H1 (cell line): ENCODE results near the gene SURF4. TPM values are rescaled to one million over a fixed set of nuclear protein-coding genes. Genes with fewer than 3 reads are reported as not detected.

Experiments
- CTCF ChIA-PET: fragments of 300-600 bp; sonication (Branson Sonifier 250); formaldehyde crosslinking; loops from one replicate; lab custom pipeline; 2021; ENCODE audit not compliant: partially characterized antibody; lab: Charles Lee
- POLR2A ChIA-PET: fragments of 300-600 bp; sonication (Branson Sonifier 250); formaldehyde crosslinking; loops from one replicate; lab custom pipeline; 2021; ENCODE audit warnings: inconsistent platforms; ENCODE audit not compliant: partially characterized antibody; lab: Charles Lee
- DNase-seq, 2 experiments: peaks; one replicate each; pipeline versions ENCODE4 v3.0.0 to v3.0.0-alpha.2; 2010 to 2022; ENCODE audit warnings: low spot score in 2 of 2, low read depth in 1 of 2, mixed read lengths in 1 of 2
- FAIRE-seq: peaks from 2 replicates; lab custom pipeline; 2011; peaks lifted over from hg19 to GRCh38; lab: Jason Lieb, UNC
- H2AFZ ChIP-seq: 2 replicates; pipeline ENCODE4 v1.8.1; 2012; ENCODE audit warnings: low read length, inconsistent platforms
- H2AK5ac ChIP-seq: 2 replicates; pipeline ENCODE4 v1.6.1; 2013; ENCODE audit warnings: low read depth, low read length
- H2BK120ac ChIP-seq: replicated peaks from 2 replicates; pipeline ENCODE3; 2013; ENCODE audit warnings: low read depth, low read length, inconsistent platforms
- H2BK12ac ChIP-seq: 2 replicates; pipeline ENCODE4 v1.6.1; 2013; ENCODE audit warnings: low read depth, low read length
- H2BK15ac ChIP-seq: 2 replicates; pipeline ENCODE4 v1.6.1; 2013; ENCODE audit warnings: low read length
- H2BK20ac ChIP-seq: 2 replicates; pipeline ENCODE4 v1.6.1; 2013; ENCODE audit warnings: low read length
- H2BK5ac ChIP-seq: 2 replicates; pipeline ENCODE4 v1.6.1; 2013; ENCODE audit warnings: low read depth, low read length
- H3K14ac ChIP-seq: 2 replicates; pipeline ENCODE4 v1.6.1; 2013; ENCODE audit warnings: inconsistent platforms; ENCODE audit not compliant: insufficient read length
- H3K18ac ChIP-seq: 2 replicates; pipeline ENCODE4 v1.6.1; 2013; ENCODE audit warnings: low read length; ENCODE audit errors: extremely low read depth
- H3K23ac ChIP-seq: 2 replicates; pipeline ENCODE4 v1.6.1; 2013; ENCODE audit warnings: inconsistent platforms; ENCODE audit not compliant: insufficient read length
- H3K23me2 ChIP-seq: 2 replicates; pipeline ENCODE4 v1.6.1; 2013; ENCODE audit warnings: low read depth, low read length
- H3K27ac ChIP-seq: 2 replicates; pipeline ENCODE4 v1.6.1; 2011; ENCODE audit warnings: low read depth, low read length, inconsistent platforms
- H3K27me3 ChIP-seq, 4 experiments: replicated peaks in 1 of 4; 1 replicate in 1 of 4; 2 replicates in 3 of 4; pipeline versions ENCODE4 v1.6.1 to v1.8.1; 2011 to 2013; ENCODE audit warnings: low read length in 3 of 4, mild to moderate bottlenecking in 3 of 4, inconsistent platforms in 2 of 4, mixed read lengths in 2 of 4, moderate library complexity in 1 of 4; ENCODE audit not compliant: control insufficient read depth in 3 of 4, insufficient read depth in 3 of 4; ENCODE audit errors: extremely low read depth in 1 of 4
- H3K36me3 ChIP-seq, 4 experiments: 2 replicates each; pipeline versions ENCODE4 v1.6.1 to v1.8.1; 2011 to 2013; ENCODE audit warnings: mild to moderate bottlenecking in 4 of 4, low read length in 3 of 4, moderate library complexity in 2 of 4, control low read depth in 1 of 4, inconsistent platforms in 1 of 4; ENCODE audit not compliant: insufficient read depth in 4 of 4, control insufficient read depth in 2 of 4
- H3K4ac ChIP-seq: replicated peaks from 2 replicates; pipeline ENCODE3; 2013; ENCODE audit warnings: low read length, low read depth, mixed read lengths, inconsistent platforms; ENCODE audit not compliant: insufficient read length
- H3K4me1 ChIP-seq, 4 experiments: replicated peaks in 1 of 4; 1 replicate in 1 of 4; 2 replicates in 3 of 4; pipeline versions ENCODE4 v1.6.1 to v1.8.1; 2011 to 2013; ENCODE audit warnings: low read length in 3 of 4, inconsistent platforms in 2 of 4, mixed read lengths in 1 of 4; ENCODE audit not compliant: insufficient read depth in 4 of 4, control insufficient read depth in 3 of 4
- H3K4me2 ChIP-seq, 2 experiments: 2 replicates each; pipeline versions ENCODE4 v1.6.1 to v1.8.1; 2011 to 2013; ENCODE audit warnings: low read depth in 2 of 2, low read length in 2 of 2, control low read depth in 1 of 2, inconsistent platforms in 1 of 2, mild to moderate bottlenecking in 1 of 2; ENCODE audit not compliant: insufficient read depth in 1 of 2
- H3K4me3 ChIP-seq, 4 experiments: fragments of 200-600, 300-600 bp in 1 of 4; sonication (generic), shearing (Covaris generic), sonication (Bioruptor Twin) in 1 of 4; 2 replicates each; pipeline versions ENCODE4 v1.5.1 to v1.8.1; 2011 to 2016; ENCODE audit warnings: low read length in 4 of 4, low read depth in 3 of 4, control low read depth in 2 of 4, inconsistent platforms in 2 of 4, mild to moderate bottlenecking in 2 of 4, mixed read lengths in 1 of 4, moderate library complexity in 1 of 4; ENCODE audit not compliant: insufficient read depth in 2 of 4; ENCODE audit errors: extremely low read depth in 1 of 4
- H3K56ac ChIP-seq: replicated peaks from 2 replicates; pipeline ENCODE3; 2013; ENCODE audit warnings: low read depth, mild to moderate bottlenecking, mixed read lengths, low read length, inconsistent platforms; ENCODE audit not compliant: insufficient read length
- H3K79me1 ChIP-seq: 2 replicates; pipeline ENCODE4 v1.6.1; 2013; ENCODE audit warnings: low read depth, low read length, control low read depth
- H3K79me2 ChIP-seq, 2 experiments: 2 replicates each; pipeline versions ENCODE4 v1.6.1 to v1.8.1; 2012 to 2013; ENCODE audit warnings: low read length in 2 of 2, mild to moderate bottlenecking in 2 of 2, inconsistent platforms in 1 of 2; ENCODE audit not compliant: insufficient read depth in 2 of 2, control insufficient read depth in 1 of 2
- H3K9ac ChIP-seq, 4 experiments: replicated peaks in 1 of 4; 1 replicate in 1 of 4; 2 replicates in 3 of 4; pipeline versions ENCODE4 v1.6.1 to v1.8.1; 2011 to 2013; ENCODE audit warnings: low read depth in 3 of 4, low read length in 3 of 4, control low read depth in 2 of 4, mild to moderate bottlenecking in 2 of 4, moderate library complexity in 2 of 4, inconsistent platforms in 1 of 4; ENCODE audit errors: extremely low read depth in 1 of 4
- H3K9me3 ChIP-seq, 2 experiments: 2 replicates each; pipeline versions ENCODE4 v1.6.1 to v1.8.1; 2012 to 2013; ENCODE audit warnings: mild to moderate bottlenecking in 2 of 2, moderate library complexity in 2 of 2, control low read depth in 1 of 2, inconsistent platforms in 1 of 2, low read depth in 1 of 2, low read length in 1 of 2, mixed read lengths in 1 of 2; ENCODE audit not compliant: insufficient read depth in 2 of 2
- H4K20me1 ChIP-seq, 2 experiments: replicated peaks in 1 of 2; 2 replicates each; pipeline versions ENCODE3 to v1.8.1; 2011 to 2013; ENCODE audit warnings: inconsistent platforms in 2 of 2, low read length in 2 of 2, mild to moderate bottlenecking in 1 of 2; ENCODE audit not compliant: insufficient read depth in 2 of 2, control insufficient read depth in 1 of 2
- H4K5ac ChIP-seq: 2 replicates; pipeline ENCODE4 v1.6.1; 2013; ENCODE audit warnings: low read length, low read depth, mixed read lengths, inconsistent platforms; ENCODE audit not compliant: insufficient read length
- H4K8ac ChIP-seq: 2 replicates; pipeline ENCODE4 v1.8.0; 2013; ENCODE audit warnings: mild to moderate bottlenecking, moderate library complexity, low read length, inconsistent platforms; ENCODE audit not compliant: insufficient read depth; ENCODE audit errors: extremely low read depth
- H4K91ac ChIP-seq: replicated peaks from 2 replicates; pipeline ENCODE3; 2013; ENCODE audit warnings: low read length, mixed read lengths, inconsistent platforms; ENCODE audit not compliant: insufficient read length
- ASH2L ChIP-seq: fragments of 200-600, 300-600 bp; sonication (generic); IDR thresholded peaks from one replicate; pipeline ENCODE4 v1.7.1; 2017; ENCODE audit warnings: low read length
- CEBPB ChIP-seq: IDR thresholded peaks from 2 replicates; pipeline ENCODE4 v1.6.1; 2012; ENCODE audit warnings: low read depth, low read length
- CHD1 ChIP-seq: IDR thresholded peaks from 2 replicates; pipeline ENCODE4 v1.6.1; 2012; ENCODE audit warnings: low read depth, low read length, improper control_type of control experiment
- EP300 ChIP-seq, 2 experiments: IDR thresholded peaks; 1 replicate in 1 of 2; 2 replicates in 1 of 2; pipeline ENCODE4 v1.6.1; 2011 to 2012; ENCODE audit warnings: low read depth in 2 of 2, low read length in 2 of 2, mild to moderate bottlenecking in 2 of 2, borderline replicate concordance in 1 of 2, inconsistent platforms in 1 of 2, moderate library complexity in 1 of 2
- FOSL1 ChIP-seq: IDR thresholded peaks from 2 replicates; pipeline ENCODE4 v1.6.1; 2011; ENCODE audit warnings: mild to moderate bottlenecking, low read depth, low read length, moderate library complexity; ENCODE audit not compliant: insufficient read depth
- GTF2F1 ChIP-seq: IDR thresholded peaks from 2 replicates; pipeline ENCODE4 v1.6.1; 2012; ENCODE audit warnings: low read depth, low read length, improper control_type of control experiment, borderline replicate concordance
- HDAC6 ChIP-seq: IDR thresholded peaks from one replicate; pipeline ENCODE4 v1.7.1; 2012; ENCODE audit warnings: low read depth, mild to moderate bottlenecking, inconsistent platforms, low read length, moderate library complexity
- JUN ChIP-seq: IDR thresholded peaks from 2 replicates; pipeline ENCODE4 v1.6.1; 2011; ENCODE audit warnings: low read depth, mild to moderate bottlenecking, improper control_type of control experiment, low read length
- KDM1A ChIP-seq: fragments of 200-600, 300-600 bp; sonication (generic); IDR thresholded peaks from 2 replicates; pipeline ENCODE4 v1.7.1; 2016; ENCODE audit warnings: mild to moderate bottlenecking, low read length, borderline replicate concordance
- PHF8 ChIP-seq: fragments of 200-600 bp; sonication (generic); conservative IDR thresholded peaks from 2 replicates; pipeline ENCODE4 v1.7.1; 2012; ENCODE audit warnings: low read depth, mild to moderate bottlenecking, inconsistent platforms, low read length, moderate library complexity
- POLR2A ChIP-seq, 2 experiments: IDR thresholded peaks; 1 replicate in 1 of 2; 2 replicates in 1 of 2; pipeline ENCODE4 v1.6.1; 2011; ENCODE audit warnings: low read depth in 2 of 2, low read length in 2 of 2, mild to moderate bottlenecking in 2 of 2; ENCODE audit errors: control extremely low read depth in 1 of 2
- SIN3A ChIP-seq, 2 experiments: IDR thresholded peaks in 1 of 2; conservative IDR thresholded peaks in 1 of 2; 2 replicates each; pipeline ENCODE4 v1.6.1; 2011 to 2012; ENCODE audit warnings: low read length in 2 of 2, improper control_type of control experiment in 1 of 2, low read depth in 1 of 2, mild to moderate bottlenecking in 1 of 2
- SP2 ChIP-seq: IDR thresholded peaks from 2 replicates; pipeline ENCODE4 v1.6.1; 2012; ENCODE audit warnings: mild to moderate bottlenecking, low read length, inconsistent platforms
- WGBS, 2 experiments: shearing (Covaris generic) in 1 of 2; methylation state at CpG; one replicate each; pipeline versions ENCODE4 v1.1.6 to v1.1.7; 2013 to 2015; ENCODE audit warnings: low lambda C conversion rate in 2 of 2, mixed read lengths in 2 of 2, inconsistent platforms in 1 of 2, low coverage in 1 of 2, missing lambda C conversion rate in 1 of 2; ENCODE audit not compliant: insufficient replicate concordance in 2 of 2, insufficient coverage in 1 of 2, insufficient read length in 1 of 2; ENCODE audit errors: extremely low coverage in 1 of 2, missing lambda C conversion rate in 1 of 2; 5-methylcytosine and 5-hydroxymethylcytosine counted together
- polyA plus RNA-seq, 7 experiments: library from polyadenylated mRNA; depleted of rRNA in 3 of 7; stranded (reverse) in 5 of 7; unstranded in 2 of 7; fragments of >200 nt in 5 of 7; fragments of 200-250 nt in 2 of 7; gene quantifications; 1 replicate in 5 of 7; 2 replicates in 1 of 7; 4 replicates in 1 of 7; pipeline versions ENCODE4 v1.2.1 to v1.2.3, GENCODE V29; 2011 to 2013; ENCODE audit warnings: missing spikeins in 2 of 7, mixed read lengths in 2 of 7
- total RNA-seq: library from RNA; stranded (reverse); fragmentation: NEBNext Ultra II Directional; extraction: Animal tissue kit (Norgen Biotek cat#: 25700); gene quantifications from 2 replicates; pipeline ENCODE4 v1.2.1, GENCODE V29; 2021

Gene SURF4
- total and polyA plus RNA-seq, 2 of the 8 experiments (the other 6 are each of a cell fraction or from before 2014, with no cell fraction given): 176 to 182 TPM

GRCh38 chr9:133408042-133408441, 32.2 kb upstream of the SURF4 start:
- no peak overlapping the region for H2AFZ ChIP-seq
- no peak overlapping the region for H4K91ac ChIP-seq
- no peaks in the 10 kb centered on the region; a peak in 1 of 4 replicates for H3K79me2 ChIP-seq
- no peak overlapping the region for H3K4me3 ChIP-seq
- H3K23ac ChIP-seq: no peak overlapping the region
- H3K23me2 ChIP-seq: no peaks in the 10 kb centered on the region
- CTCF ChIA-PET: interaction anchor here (0.6 to 1.3 kb wide), 3 partner anchors 9 to 76 kb away, joined by 3 to 5 read pairs (median 3); no protein-coding TSS in a partner anchor
- H2BK15ac ChIP-seq: no peak overlapping the region
- no peak overlapping the region for H3K18ac ChIP-seq
- no peak overlapping the region for H2BK12ac ChIP-seq
- no peak overlapping the region for H4K8ac ChIP-seq
- no peak overlapping the region for H3K14ac ChIP-seq
- no peak overlapping the region for H4K5ac ChIP-seq
- no peak overlapping the region for H3K4me2 ChIP-seq
- no peak for FAIRE-seq
- DNase-seq: no peak
- peaks cover 15 to 24% of the 10 kb centered on the region in 2 experiments for H4K20me1 ChIP-seq
- H3K4ac ChIP-seq: no peak overlapping the region
- H3K9me3 ChIP-seq: no peaks in the 10 kb centered on the region
- H3K56ac ChIP-seq: no peak overlapping the region
- no peaks in the 10 kb centered on the region for H3K4me1 ChIP-seq
- no peak overlapping the region for H2BK120ac ChIP-seq
- WGBS, 2 experiments: 95% methylated on average over 1 of the region's 1 CpG; no CpG with 5 or more reads in 1 of the 2 experiments
- POLR2A ChIA-PET: no interaction called here
- peaks cover 22 to 58% (median 39%) of the 10 kb centered on the region in 4 experiments; a peak in 7 of 8 replicates for H3K36me3 ChIP-seq
- H3K27me3 ChIP-seq: no peaks in the 10 kb centered on the region
- peaks cover 3% of the 10 kb centered on the region; the same call in 1 of the 2 replicates for H3K79me1 ChIP-seq
- TF ChIP-seq FOSL1 (no peak), EP300 (IDR thresholded peaks at IDR 0.05; ENCODE audit: borderline replicate concordance in 1 of 2, low read depth in 2 of 2, low read length in 2 of 2) (no peak), POLR2A (IDR thresholded peaks at IDR 0.05; ENCODE audit: control extremely low read depth in 1 of 2, low read depth in 2 of 2, low read length in 2 of 2) (no peak), ASH2L (no peak), JUN (no peak), CEBPB (no peak), GTF2F1 (no peak), CHD1 (no peak), HDAC6 (no peak), SP2 (no peak), KDM1A (no peak), PHF8 (no peak), SIN3A (conservative IDR thresholded peaks at IDR 0.05 in 1 of 2, IDR thresholded peaks at IDR 0.05 in 1 of 2; ENCODE audit: low read depth in 1 of 2, low read length in 2 of 2) (no peak)
- H3K9ac ChIP-seq: no peak overlapping the region
- H3K27ac ChIP-seq: no peak overlapping the region
- H2BK20ac ChIP-seq: no peak overlapping the region
- H2BK5ac ChIP-seq: no peak overlapping the region
- H2AK5ac ChIP-seq: no peak overlapping the region
